ENCODE data around the gene STEAP2. TPM values are rescaled to one million over a fixed set of nuclear protein-coding genes. Genes with fewer than 3 reads are reported as not detected.
A peak's percentile ranks its signal among the peaks of the same experiment; 100 is the strongest.
"Not testable (repeated sequence)": the region's sequence is repeated elsewhere in the genome, so short reads cannot be mapped to it uniquely, and the experiment has no call there.

The STEAP2 gene
- polyA plus RNA-seq (2014; cell fraction: cytosol; rRNA removed) = 0.34 and 1.5 TPM in 2 replicates
- 0.43 and 0.72 TPM in 2 replicates for polyA plus RNA-seq (2014; cell fraction: nucleus; rRNA removed)

- peak; percentile 80 for DNase-seq (ENCODE audit: low spot score)
Observed at GRCh38 chr7:90211391-90212148, at the start of gene STEAP2. Gene STEAP2, plus strand, starts transcription at chr7:90211740. Its CDS starts 13,343 bp downstream, at chr7:90225083.

DNA sequence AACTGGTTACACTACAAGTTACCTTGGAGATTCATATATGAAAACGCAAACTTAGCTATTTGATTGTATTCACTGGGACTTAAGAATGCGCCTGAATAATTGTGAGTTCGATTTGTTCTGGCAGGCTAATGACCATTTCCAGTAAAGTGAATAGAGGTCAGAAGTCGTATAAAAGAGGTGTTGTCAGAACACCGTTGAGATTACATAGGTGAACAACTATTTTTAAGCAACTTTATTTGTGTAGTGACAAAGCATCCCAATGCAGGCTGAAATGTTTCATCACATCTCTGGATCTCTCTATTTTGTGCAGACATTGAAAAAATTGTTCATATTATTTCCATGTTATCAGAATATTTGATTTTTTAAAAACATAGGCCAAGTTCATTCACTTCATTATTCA, 48.0 kb upstream of the STEAP2 start:
- no peak for DNase-seq (ENCODE audit: low spot score)

DNA sequence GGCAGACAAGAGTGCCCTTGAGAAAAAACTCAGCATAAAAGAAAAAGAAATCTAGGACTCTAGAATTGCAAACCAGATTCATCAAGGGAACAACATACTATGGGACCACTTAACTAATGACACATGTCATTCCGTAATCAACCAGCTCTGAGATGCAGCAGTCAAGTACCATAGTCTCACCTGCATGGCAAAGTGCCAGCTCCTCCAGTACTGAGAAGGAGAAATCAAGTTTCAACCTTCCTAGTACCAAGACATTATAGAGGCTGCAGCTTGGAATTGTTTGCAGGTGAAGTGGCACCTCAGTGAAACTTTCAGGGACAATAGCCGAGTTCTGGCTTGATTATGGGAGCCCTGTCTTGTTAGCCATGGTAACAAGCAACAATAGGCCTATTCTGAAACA, 45.8 kb upstream of the STEAP2 start:
- DNase-seq (ENCODE audit: low spot score) = no peak

DNA sequence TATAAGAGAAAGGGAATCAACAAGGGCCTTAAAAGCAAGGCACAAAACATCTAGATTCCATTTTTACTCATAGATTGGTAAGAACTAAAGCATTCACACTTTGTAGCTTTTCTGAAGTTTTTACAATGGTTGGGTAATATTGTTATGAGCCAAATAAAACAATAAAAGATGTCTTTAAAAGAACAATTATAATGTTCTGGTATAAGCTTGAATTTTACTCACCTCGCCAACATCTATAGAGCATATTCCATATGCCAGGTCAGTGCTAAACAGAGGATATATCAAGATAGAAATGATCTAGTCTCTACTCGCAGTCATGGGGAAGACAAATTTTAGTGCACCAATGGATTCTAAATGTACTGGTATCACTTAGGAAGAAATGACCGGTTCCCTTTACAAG, 45.4 kb upstream of the STEAP2 start:
- no peak for DNase-seq (ENCODE audit: low spot score)

DNA sequence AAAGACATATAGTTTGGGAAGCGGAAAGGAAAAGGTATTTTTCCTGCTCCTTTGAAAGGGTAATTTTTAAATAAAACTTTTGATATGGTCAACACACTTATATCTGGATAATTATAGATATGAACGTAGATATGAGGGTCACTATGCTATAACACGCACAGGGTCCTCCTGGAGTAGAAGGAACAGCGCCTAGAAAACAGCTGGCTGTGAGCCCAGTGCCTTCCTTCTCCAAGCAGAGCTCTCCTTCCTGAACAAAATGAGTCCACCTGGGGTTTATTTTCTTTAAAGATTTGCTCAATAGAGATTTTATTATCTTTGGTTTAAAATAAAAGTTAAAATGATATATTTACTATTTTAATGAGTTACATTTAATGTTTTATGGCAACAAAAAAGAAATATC, 44.2 kb upstream of the STEAP2 start:
- DNase-seq (ENCODE audit: low spot score) = no peak

GRCh38 chr7:90169891-90170290, 41.6 kb upstream of the STEAP2 start:
- no peak for DNase-seq (ENCODE audit: low spot score)

GRCh38 chr7:90172121-90172520, 39.4 kb upstream of the STEAP2 start:
- DNase-seq (ENCODE audit: low spot score) = no peak

GRCh38 chr7:90172624-90173023, 38.9 kb upstream of the STEAP2 start:
- DNase-seq (ENCODE audit: low spot score) = no peak

GRCh38 chr7:90173127-90173844, 38.3 kb upstream of the STEAP2 start:
- DNase-seq (ENCODE audit: low spot score) = no peak

DNA sequence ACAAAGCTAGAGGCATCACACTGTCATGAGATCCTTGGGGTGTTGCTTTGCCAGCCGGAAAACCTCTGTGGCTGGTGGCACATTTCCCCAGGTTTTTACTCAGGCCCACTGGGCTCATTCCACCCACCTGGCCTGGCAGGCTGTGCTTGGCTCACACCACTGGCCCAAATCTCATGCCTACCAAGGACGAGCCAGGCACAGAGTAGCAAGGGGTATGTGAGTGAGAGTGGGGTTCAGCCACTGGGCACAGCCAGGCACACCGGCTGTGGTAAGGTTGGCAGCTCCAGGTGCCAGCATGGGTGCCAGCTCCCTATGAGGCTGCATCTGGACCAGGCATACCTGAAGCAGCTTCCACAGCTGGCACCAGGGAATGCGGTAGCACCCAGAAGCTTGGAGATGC, 35.9 kb upstream of the STEAP2 start:
- DNase-seq (ENCODE audit: low spot score) = no peak

DNA sequence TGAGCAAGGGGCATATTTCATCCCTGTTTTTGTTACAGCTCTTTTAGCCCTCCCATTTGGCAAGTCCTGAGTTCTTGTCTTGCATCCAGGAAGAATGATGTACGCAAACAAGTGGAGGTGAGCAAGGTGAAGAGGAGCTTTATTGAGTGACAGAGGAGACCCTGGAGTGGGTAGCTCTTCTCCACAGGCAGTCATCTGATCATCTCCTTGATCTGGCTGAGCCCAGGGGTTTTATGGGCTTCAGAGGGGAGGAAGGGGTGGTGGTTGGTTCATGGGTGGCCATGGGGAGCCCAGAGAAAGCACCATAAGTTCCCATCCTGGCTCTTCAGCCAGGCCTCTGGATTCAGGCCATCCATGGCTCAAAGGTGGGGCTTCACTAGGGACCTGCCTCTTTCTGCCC, 35.3 kb upstream of the STEAP2 start:
- no peak for DNase-seq (ENCODE audit: low spot score)

GRCh38 chr7:90178166-90178565, 33.4 kb upstream of the STEAP2 start:
- DNase-seq (ENCODE audit: low spot score) = no peak

DNA sequence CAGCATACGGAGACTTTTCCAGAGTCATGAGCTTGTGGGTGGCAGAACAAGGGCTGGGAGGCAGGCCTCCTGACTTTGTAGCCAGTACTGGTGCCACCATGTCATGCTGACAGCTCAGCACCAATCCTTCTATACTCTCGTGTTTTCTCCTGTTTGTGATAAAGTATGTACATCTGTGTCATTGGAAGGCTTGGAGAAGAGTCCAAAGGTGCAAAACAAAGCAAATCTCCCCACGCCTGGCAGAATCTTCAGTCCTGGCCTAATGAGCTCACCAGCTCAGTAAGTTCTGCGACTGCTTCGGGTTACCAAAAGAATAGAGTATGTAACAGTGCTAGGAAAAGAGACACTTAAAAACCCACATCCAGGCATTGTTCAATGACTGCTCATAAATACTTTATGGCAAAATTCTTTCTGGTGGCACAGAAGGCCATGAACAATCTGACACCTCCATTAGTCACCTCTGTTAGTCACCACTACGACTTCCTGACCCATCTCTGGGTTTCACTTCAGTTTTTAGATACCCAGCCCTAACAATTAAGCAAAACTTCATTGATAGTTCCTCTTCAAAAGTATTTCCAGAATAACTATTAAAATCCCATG, 32.8 kb upstream of the STEAP2 start:
- no peak for DNase-seq (ENCODE audit: low spot score)

DNA sequence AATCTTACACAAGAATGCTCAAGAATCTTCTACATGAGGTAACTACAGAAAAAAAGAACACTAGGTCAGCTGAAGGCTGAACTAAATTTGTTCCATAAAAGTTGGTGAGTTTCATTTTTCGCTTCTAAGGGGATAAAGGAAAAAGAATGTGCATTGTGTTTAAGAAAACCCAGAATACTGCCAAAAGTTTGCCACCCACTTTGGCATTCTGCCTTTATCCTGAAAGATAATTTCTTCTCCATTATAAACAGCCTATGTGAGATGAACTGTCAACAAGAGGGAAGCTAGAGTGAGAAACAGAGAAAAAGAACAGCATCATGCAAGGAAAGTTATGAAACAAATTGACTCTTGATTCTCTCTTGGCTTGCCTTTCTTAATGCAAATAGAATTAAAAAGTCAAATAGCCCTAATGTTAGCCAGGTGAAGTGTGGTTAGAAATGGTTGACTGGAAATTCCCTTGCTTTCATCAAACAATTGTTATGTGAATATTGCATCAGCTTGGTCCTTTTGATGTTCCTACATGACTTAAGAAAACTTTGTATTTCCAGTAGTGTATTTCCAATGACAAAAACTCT, 31.4 kb upstream of the STEAP2 start:
- DNase-seq (ENCODE audit: low spot score) = no peak

DNA sequence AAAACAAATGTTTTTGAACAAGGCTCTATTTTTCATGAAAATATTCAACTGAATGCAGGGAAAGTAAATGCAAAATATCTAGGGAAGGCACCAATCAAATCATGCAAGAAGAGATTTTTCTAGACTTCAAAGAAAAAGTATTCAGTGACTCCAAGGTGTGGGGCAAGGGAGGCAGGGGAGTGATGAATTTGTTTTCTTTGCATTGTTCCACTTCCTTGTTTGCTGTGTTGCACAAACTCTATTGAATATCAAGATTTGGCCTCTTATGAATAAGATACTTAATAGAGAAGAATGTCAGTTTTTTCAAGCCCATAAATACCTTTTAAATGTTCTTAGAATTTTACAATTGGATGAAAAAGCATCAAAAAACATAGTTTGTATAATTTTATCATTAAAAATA, 30.9 kb upstream of the STEAP2 start:
- DNase-seq (ENCODE audit: low spot score) = no peak

DNA sequence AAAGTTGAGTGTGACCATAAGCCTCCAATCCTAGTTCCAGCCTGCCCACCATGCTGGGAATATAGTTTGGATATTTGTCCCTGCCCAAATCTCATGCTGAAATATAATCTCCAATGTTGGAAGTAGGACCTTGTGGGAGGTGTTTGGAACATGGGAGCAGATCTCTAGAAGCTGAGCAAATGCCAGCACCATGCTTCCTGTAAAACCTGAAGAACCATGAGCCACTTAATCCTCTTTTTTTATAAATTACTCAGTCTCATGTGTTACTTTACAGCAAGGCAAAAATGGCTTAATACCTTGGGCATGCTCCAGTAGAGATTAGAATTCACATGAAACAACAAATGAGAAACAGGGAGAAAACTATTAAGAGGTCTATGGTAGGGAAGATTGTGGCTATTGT, 30.1 kb upstream of the STEAP2 start:
- DNase-seq (ENCODE audit: low spot score) = no peak

GRCh38 chr7:90186290-90186689, 25.2 kb upstream of the STEAP2 start:
- not testable (repeated sequence) for DNase-seq (ENCODE audit: low spot score)

GRCh38 chr7:90187507-90188050, 24.0 kb upstream of the STEAP2 start:
- no peak for DNase-seq (ENCODE audit: low spot score)

- DNase-seq (ENCODE audit: low spot score) = no peak
Observed at GRCh38 chr7:90188281-90188680, 23.3 kb upstream of the STEAP2 start.

GRCh38 chr7:90190995-90191394, 20.5 kb upstream of the STEAP2 start:
- no peak for DNase-seq (ENCODE audit: low spot score)

- DNase-seq (ENCODE audit: low spot score) = no peak
Observed at GRCh38 chr7:90191648-90192047, 19.9 kb upstream of the STEAP2 start.

Measured in SK-N-DZ (cell line).